Loucy (cell line): ENCODE data around the gene CENPB.

Source experiments
- EZH2phosphoT487 ChIP-seq: fragments of 200-600 bp; IDR thresholded peaks from 2 replicates; pipeline ENCODE4 v1.6.1; 2018; ENCODE audit warnings: antibody characterized with exemption, mild to moderate bottlenecking, moderate library complexity, borderline replicate concordance
- TF ChIP-seq, protein P1 (sequence below): fragments of 200-600 bp; sonication (generic); conservative IDR thresholded peaks from 2 replicates; pipeline ENCODE4 v1.5.1; 2014; ENCODE audit warnings: mild to moderate bottlenecking, antibody characterized with exemption, low read length

GRCh38 chr20:3735768-3736167 lies 50.8 kb downstream of the CENPB start:
- TF ChIP-seq, protein P1, sequence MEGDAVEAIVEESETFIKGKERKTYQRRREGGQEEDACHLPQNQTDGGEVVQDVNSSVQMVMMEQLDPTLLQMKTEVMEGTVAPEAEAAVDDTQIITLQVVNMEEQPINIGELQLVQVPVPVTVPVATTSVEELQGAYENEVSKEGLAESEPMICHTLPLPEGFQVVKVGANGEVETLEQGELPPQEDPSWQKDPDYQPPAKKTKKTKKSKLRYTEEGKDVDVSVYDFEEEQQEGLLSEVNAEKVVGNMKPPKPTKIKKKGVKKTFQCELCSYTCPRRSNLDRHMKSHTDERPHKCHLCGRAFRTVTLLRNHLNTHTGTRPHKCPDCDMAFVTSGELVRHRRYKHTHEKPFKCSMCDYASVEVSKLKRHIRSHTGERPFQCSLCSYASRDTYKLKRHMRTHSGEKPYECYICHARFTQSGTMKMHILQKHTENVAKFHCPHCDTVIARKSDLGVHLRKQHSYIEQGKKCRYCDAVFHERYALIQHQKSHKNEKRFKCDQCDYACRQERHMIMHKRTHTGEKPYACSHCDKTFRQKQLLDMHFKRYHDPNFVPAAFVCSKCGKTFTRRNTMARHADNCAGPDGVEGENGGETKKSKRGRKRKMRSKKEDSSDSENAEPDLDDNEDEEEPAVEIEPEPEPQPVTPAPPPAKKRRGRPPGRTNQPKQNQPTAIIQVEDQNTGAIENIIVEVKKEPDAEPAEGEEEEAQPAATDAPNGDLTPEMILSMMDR, result no peak
- TF ChIP-seq EZH2phosphoT487, result no peak
